ENCODE measurements around the gene C16orf90.

DNA sequence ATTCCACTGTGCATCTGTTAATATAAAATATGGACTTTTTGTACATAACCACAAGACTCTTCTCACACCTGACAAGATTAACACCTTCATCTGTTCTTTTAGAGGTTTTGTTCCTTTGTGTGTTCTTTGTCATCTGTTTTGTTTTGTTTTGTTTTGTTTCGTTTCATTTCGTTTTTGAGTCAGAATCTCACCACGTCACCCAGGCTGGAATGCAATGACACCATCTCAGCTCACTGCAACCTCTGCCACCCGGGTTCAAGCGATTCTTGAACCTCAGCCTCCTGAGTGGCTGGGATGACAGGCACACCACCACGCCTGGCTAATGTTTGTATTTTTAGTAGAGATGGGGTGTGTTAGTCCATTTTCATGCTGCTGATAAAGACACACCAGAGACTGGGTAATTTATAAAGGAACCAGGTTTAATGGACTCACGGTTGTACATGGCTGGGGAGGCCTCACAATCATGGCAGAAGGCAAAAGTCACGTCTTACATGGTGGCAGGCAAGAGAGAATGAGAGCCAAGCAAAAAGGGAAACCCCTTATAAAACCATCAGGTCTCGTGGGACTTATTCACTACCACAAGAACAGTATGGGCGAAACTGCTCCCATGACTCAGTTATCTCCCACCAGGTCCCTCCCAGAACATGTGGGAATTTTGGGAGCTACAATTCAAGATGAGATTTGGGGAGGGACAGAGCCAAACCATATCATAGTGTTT is 22.3 kb downstream of the C16orf90 start:
- TF ChIP-seq, protein P1, sequence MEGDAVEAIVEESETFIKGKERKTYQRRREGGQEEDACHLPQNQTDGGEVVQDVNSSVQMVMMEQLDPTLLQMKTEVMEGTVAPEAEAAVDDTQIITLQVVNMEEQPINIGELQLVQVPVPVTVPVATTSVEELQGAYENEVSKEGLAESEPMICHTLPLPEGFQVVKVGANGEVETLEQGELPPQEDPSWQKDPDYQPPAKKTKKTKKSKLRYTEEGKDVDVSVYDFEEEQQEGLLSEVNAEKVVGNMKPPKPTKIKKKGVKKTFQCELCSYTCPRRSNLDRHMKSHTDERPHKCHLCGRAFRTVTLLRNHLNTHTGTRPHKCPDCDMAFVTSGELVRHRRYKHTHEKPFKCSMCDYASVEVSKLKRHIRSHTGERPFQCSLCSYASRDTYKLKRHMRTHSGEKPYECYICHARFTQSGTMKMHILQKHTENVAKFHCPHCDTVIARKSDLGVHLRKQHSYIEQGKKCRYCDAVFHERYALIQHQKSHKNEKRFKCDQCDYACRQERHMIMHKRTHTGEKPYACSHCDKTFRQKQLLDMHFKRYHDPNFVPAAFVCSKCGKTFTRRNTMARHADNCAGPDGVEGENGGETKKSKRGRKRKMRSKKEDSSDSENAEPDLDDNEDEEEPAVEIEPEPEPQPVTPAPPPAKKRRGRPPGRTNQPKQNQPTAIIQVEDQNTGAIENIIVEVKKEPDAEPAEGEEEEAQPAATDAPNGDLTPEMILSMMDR (IDR thresholded peaks at IDR 0.05), result no peak
- TF ChIP-seq ZFX (IDR thresholded peaks at IDR 0.05; ENCODE audit: borderline replicate concordance), result no peak

Data from 22Rv1 (cell line).